ENCODE measurements around the gene NPL.

The NPL gene

DNA sequence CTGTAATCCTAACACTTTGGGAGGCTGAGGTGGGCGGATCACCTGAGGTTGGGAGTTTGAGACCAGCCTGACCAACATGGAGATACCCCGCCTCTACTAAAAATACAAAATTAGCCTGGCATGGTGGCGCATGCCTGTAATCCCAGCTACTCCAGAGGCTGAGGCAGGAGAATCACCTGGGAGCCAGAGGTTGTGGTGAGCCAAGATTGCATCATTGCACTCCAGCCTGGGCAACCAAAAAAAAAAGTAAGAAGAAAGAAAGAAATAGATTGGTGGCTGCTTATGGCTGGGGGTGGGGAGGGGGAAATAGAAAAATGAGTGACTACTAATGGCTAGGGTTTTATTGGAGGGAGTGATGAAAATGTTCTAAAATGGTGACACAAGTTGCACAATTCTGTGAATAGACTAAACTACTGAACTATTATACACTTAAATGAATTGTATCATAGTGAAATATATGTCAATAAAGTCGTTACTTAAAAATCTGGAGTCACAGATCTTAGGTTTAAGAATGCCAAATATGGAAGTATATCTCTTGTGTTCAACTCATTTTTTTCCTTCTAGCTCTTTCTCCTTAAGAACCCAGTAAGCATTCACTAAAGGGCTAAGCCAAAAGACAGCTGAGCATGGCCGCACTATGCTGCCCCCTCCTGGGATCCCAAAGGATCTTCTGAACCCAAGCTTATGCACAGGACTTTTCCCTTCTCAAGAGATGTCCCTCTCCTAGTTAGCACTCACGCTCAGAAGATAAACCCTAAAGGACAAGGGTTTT, 3.2 kb upstream of the NPL start:
- DNase-seq: peak; percentile 73 to 79
- TF ChIP-seq POLR2A (IDR thresholded peaks at IDR 0.05; ENCODE audit: low read length) (no peak), GATA1 (IDR thresholded peaks at IDR 0.05; ENCODE audit: low read depth, low read length) (no peak)

DNA sequence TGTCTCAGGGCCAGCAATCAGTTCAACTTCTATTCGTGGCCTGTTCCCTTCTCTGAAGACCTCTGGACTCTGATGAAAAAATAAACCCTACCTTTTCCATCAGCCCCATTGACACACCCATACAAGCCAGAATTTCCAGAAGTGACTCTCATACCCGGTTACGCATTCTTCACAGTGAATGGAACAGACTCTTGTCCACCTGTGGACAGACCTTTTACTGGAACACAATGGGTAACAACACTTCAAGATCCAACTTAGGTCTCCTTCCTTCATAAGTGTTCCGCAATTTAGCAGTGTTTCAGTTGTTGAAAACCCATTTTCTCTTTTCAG, 2.6 kb upstream of the NPL start:
- no peak for TF ChIP-seq POLR2A (IDR thresholded peaks at IDR 0.05; ENCODE audit: low read length)
- no peak for TF ChIP-seq GATA1 (IDR thresholded peaks at IDR 0.05; ENCODE audit: low read depth, low read length)
- no peak for DNase-seq

DNA sequence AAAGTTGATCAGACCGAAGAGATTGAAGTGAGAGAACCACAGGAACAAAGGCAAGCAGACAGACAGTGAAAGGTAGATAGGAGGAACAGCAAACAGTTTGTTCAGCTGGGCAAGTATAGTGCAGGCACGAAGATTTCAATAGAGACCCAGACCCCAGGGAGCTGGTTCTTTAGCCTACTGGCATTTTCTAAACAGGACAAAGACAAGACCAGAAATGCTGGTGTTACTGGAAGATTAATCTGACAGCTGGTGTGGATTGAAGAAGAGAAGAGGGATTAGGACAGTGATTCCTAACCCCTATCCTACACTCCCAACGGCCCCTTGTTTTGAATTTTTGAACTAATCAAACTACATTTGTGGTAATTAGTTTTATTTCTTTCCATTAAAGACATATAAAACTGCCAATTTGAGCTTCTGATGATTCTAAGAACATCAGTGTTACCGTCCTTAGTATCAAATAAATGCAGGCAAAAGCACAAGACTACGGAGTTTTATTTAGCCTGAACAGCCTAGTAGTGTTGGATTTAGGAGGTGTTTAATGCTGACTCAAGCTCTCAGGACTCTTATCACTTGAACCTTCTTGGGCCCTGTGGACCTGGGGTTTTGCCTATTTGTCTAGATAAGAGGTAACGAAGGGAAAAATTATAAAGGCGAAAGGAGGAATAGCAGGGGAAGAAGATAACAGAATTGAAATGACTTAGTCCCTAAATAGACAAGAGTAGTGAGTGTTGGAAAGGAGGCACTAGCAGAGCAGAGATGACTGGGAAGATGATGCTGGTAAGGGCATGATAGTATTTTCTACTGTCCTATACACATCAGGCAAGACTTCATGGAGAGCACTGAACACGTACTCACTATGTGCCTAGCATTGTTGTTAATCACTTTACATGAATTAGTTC, 2.0 kb downstream of the NPL start:
- peak; percentile 69 for TF ChIP-seq POLR2A (IDR thresholded peaks at IDR 0.05; ENCODE audit: low read length)
- peak; percentile 79 for TF ChIP-seq GATA1 (IDR thresholded peaks at IDR 0.05; ENCODE audit: low read depth, low read length)
- peak; percentile 90 to 96 for DNase-seq

DNA sequence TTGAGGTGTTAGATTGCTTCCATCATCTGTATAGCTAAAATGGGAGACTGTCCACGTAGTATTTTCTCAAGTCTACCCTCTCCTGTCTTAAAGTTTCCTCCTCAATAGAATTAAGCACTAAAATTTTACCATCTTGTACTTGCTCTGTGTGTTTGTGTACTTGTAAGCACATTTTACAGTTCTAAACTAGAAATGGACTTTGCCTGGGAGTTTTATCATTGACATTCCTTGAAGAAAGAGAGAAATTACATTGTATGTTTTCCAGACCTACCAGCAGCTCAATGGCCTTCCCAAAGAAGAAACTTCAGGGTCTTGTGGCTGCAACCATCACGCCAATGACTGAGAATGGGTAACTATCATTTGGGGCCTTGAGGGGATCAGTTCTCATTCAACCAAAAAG, 4.5 kb downstream of the NPL start:
- TF ChIP-seq GATA1 (IDR thresholded peaks at IDR 0.05; ENCODE audit: low read depth, low read length) (no peak), POLR2A (IDR thresholded peaks at IDR 0.05; ENCODE audit: low read length) (no peak)
- DNase-seq: no peak

DNA sequence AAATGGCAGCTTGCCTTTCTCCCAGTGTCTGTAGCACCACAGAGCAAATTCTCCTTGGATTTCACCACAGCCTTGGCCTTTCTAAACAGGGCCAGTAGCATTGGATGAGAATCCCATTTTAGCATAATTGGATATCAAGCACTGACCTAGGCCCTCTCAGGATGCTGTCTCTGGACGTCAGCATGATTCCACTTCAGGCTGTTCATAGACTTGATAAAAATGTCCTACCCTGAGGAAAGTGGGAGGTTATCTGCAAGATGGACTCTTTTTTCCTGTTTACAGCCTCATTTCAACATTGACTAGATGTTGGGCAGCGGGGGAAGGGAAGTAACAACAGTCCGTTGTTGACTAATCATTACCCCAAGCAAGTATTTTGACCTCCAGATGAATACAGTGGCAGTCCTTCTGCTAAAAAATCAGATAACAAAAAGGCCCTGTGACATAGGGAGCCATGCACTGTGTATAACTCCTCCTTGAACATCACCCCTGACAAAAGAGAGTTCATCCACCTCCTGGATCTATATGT, 5.2 kb downstream of the NPL start:
- DNase-seq: peak; percentile 17 to 31
- TF ChIP-seq POLR2A (IDR thresholded peaks at IDR 0.05; ENCODE audit: low read length) (no peak), GATA1 (IDR thresholded peaks at IDR 0.05; ENCODE audit: low read depth, low read length) (no peak)

DNA sequence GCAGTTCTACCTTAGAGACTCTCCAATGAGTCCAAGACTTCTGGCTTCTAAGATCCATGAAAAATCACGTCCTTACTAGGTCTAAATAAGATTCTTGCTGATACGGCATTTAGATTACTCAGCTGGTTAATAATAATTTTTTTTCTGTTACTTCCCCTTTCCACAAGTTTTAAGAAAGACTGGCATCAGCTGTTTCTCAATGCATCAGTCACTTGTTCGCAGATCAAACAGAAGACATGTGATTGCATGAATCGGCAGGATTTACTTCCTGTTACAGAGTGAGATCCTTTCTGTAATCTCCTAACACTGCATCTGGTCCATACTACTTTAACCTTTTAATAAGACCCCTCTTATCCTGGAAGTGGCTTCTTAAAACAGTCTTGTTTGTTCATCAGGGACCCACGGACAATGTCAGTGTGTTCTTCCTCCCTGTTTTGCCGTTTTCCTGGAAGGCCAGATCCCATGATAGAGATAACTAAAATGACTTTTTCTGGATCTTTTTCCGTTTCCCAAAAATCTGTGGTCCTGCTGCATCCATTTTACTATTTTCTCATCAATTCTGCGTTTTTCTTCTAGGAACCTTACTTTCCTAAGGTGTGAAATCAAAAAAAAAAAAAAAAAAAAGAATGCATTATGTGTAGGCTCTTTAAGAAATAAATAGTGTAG, 6.1 kb downstream of the NPL start:
- TF ChIP-seq GATA1 (IDR thresholded peaks at IDR 0.05; ENCODE audit: low read depth, low read length) (no peak), POLR2A (IDR thresholded peaks at IDR 0.05; ENCODE audit: low read length) (no peak)
- peak; percentile 37 to 55 for DNase-seq

DNA sequence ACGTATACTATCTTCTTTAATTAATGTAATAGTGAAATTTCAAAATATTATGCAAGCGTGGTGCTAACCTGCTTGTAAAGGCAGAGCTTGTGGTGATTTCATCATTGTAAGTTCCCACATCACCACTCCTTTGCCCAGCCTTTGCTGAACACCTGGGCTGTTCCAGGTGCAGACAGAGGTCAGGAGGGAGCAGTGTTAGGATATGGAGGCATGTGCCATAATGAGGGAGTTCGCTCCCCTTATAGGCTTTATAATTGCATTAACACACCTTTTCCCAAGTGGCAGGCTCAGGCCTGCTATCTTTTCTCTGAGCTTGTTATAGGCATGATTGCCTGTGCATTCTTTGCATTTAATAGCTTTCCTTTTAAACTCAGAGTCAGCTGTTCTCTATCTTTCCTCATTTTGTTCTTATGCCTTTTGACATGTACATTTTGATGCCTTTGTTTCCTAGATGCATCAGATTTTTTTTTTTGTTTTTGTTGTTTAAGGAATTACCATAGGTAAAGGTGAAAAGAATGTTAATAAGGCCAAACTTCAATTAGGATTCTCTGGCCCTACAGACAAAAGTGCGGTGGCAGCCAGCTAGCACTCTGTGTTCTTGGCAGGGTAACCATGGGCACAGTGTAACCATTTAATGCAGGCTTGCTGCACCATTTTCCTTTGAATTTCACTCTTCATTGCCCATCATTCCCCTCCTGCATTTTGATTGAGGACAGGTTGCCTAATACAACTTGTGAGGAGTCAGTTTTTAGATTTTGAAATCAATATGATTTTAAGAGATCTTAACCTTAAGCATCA, 12.6 kb downstream of the NPL start:
- TF ChIP-seq GATA1 (IDR thresholded peaks at IDR 0.05; ENCODE audit: low read depth, low read length) (no peak), POLR2A (IDR thresholded peaks at IDR 0.05; ENCODE audit: low read length) (no peak)
- no peak for DNase-seq

DNA sequence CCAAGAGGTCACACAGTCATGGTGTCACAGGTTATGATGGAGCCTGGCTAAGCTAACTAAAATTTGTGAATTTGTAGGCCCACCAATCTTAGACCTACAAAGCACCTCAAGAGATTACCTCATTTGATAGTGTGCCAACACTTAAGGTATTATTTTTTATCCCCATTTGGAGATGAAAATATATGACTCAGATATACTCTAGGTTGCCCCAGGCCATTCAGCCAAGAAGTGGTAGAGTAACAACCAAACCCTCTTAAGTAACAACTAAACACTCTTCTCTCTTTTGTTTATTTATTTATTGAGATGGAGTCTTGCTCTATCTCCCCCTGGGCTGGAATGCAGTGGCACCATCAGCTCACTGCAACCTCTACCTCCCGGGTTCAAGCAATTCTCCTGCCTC, 14.3 kb downstream of the NPL start:
- no peak for DNase-seq
- TF ChIP-seq POLR2A (IDR thresholded peaks at IDR 0.05; ENCODE audit: low read length): no peak
- TF ChIP-seq GATA1 (IDR thresholded peaks at IDR 0.05; ENCODE audit: low read depth, low read length): no peak

DNA sequence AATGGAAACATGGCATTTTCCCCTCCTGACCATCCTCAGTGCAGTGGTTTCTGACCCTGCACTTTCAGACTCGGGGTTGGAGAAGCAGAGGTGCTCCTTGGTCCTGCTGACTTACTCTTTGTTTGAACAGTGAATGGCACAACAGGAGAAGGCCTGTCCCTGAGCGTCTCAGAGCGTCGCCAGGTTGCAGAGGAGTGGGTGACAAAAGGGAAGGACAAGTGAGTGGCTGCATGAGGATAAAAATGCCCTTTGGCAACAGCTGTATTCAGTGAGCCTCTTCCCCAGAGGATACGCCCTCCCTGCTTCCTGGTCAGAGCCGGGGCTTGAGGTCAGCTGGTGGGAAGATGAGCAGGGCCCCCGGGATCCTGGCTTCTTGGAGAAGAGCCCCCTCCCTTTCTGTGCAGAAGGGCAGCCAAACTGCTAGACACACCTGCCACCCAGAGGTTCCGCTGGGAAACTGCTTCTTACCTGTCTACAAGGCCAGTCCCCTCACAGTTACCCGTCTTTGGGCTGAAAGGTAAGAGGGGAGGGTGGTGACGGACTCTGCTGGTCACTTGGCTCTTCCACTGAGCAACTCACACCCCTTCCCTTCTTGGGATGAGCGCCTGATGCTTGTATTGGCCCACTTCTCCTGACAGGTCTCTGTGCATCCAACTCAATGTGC, 16.6 kb downstream of the NPL start:
- no peak for TF ChIP-seq POLR2A (IDR thresholded peaks at IDR 0.05; ENCODE audit: low read length)
- TF ChIP-seq GATA1 (IDR thresholded peaks at IDR 0.05; ENCODE audit: low read depth, low read length): no peak

DNA sequence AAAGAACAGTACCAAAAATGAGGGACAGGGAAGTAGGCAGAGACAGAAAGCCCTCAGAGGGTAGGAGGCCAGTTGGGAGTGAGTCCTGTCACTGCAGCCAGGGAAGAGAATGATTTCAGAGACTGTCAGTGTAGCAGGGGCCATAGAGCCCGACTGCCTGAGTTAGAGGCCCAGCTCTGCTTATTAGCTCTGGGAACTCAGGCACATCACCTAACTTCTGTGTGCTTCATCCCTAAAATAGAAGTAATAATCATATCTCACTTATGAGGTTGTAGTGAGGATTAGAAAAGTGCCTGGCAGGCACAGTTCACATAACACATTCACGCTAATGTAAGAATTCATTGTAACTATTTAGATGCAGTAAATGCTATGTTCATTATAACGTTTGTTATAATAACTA, 18.3 kb downstream of the NPL start:
- TF ChIP-seq POLR2A (IDR thresholded peaks at IDR 0.05; ENCODE audit: low read length): no peak
- no peak for TF ChIP-seq GATA1 (IDR thresholded peaks at IDR 0.05; ENCODE audit: low read depth, low read length)
- DNase-seq: no peak

More for the DNA sequence above, 16.6 kb downstream of the NPL start:
- peak in 1 of 2 experiments; percentile 9 for DNase-seq

DNA sequence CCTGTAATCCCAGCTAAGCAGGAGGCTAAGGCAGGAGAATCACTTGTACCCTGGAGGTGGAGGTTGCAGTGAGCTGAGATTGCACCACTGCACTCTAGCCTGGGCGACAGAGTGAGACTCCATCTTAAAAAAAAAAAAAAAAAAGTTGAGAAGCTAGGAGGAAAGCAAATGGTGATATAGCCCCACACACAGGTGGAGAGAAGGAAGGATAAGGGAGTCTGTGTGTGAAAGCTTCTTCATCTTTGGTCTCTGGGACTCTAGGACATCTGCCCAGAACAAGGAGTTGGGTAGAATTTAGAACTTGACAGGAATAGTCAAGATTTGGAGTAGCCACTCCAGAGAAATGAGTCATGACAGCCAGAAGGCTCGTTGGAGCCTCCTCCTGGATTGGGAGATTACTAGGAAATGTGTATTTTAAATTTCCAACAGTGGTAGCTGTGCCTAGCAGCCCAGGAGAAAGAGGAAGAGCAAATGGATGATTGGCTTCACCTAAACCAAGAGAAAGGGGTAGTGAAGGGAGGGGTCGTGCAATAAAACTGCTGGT, 19.9 kb downstream of the NPL start:
- peak in 1 of 2 experiments; percentile 5 for DNase-seq
- no peak for TF ChIP-seq GATA1 (IDR thresholded peaks at IDR 0.05; ENCODE audit: low read depth, low read length)
- no peak for TF ChIP-seq POLR2A (IDR thresholded peaks at IDR 0.05; ENCODE audit: low read length)

DNA sequence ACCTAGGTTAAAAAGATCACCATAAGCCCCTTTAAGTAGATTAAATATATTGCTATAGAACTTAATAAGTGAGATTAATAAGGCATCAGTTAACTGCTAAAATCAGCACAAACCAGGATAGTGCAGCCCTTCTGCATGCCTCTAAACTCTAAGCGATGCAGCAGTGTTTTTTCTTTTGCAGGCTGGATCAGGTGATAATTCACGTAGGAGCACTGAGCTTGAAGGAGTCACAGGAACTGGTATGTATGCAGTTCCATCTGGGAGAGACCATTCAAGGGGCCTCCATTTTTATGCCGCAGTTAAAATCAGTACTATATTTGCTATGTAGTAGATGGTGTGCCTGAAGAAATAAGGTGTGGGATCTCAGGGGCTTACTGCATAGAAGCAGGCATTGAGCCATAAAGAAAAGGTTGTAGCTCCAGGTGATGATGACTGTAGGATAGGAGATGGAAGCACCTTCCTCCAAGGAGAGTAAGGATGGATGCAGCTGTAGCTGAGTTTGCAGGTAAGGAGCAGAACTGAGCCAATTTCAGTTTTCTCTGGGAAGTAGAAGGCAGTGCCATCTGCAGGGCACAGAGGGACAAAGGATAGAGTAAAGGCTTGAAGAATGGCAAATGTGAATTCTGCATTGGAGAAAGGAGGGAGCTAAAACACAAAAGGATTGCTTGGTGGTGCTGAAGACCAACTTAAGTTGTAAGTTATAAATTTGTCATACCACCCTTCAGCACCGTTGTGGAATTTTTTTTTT, 22.6 kb downstream of the NPL start:
- DNase-seq: no peak
- no peak for TF ChIP-seq POLR2A (IDR thresholded peaks at IDR 0.05; ENCODE audit: low read length)
- TF ChIP-seq GATA1 (IDR thresholded peaks at IDR 0.05; ENCODE audit: low read depth, low read length): no peak

Measured in erythroblast (primary cell).